OCI-M2 (cell line): ENCODE results near the gene SREK1IP1.
A peak's percentile ranks its signal among the peaks of the same experiment; 100 is the strongest.

Source experiments
- DNase-seq: peaks from one replicate; lab custom pipeline; 2025; ENCODE audit not compliant: unreplicated experiment; lab: John Stamatoyannopoulos, UW

Gene SREK1IP1

GRCh38 chr5:64768358-64769312, at the start of gene SREK1IP1, which contains the start of gene CWC27:
Gene SREK1IP1, minus strand, starts transcription at chr5:64768691. Its CDS starts 174 bp downstream, at chr5:64768517.
Gene CWC27, plus strand, starts transcription at chr5:64768930. Its CDS starts 217 bp downstream, at chr5:64769147.
- DNase-seq: peak; percentile 60

DNA sequence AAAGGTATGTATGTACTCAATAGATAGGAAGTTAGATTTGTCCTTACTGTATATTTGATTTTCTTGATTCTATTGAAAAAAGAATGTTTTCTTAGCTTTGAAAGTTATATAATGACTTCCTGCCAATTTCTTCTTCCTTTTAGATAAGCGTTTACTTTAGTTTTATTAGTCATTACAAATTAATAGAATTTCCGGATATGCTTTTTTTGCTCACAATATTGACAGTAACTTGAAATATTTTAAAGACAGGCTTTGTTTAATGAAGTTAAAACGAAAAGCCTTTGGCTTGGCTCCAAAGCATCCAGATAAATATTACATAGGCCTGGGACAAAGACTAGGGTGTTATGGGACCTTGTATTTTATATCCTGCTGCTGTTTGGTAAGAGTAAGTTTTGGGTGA, 49.8 kb upstream of the SREK1IP1 start:
- DNase-seq: no peak

DNA sequence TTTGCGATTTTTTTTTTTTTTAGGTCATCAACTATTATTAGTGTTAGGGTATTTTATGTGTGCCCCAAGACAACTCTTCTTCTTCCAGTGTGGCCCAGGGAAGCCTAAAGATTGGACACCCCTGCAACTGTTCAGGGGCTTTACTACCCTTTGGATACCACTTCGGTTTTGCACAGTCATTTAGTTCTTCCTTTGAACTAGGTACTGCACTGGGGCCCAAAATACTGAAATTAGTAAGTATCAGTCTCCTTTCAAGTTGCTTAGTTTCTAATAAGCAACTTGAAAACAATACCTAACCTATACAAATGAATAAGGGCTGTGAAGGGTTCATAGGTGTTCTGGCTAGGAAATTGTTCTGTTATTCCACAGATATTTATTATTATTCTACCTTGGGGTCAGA, 45.6 kb upstream of the SREK1IP1 start:
- no peak for DNase-seq

DNA sequence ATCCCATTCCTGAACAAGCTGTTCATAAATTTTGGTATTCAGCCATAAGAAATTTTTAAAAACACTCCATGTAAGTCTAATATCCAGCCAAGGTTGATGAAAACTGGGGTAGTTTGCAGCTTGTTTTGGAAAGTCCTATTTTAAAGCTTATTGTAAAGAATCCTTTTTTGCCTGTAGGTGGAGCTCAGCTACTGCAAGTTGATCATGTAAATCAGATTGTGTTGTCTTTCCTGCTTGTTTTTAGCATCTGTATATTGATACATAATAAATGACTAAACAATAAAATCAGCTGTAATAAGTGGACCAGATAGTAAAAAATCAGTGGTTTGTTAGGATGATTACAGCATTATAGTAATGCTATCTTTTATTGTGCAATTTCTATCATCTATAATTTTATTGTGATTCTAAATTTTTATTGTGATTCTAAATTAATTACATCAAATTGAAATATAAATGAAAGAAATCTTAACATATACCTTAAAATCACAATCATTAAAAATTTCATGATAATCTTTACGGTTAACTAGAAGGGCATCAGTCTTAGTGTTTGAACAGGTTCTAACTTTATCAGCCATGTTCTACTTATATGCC, 42.7 kb upstream of the SREK1IP1 start:
- DNase-seq: no peak

DNA sequence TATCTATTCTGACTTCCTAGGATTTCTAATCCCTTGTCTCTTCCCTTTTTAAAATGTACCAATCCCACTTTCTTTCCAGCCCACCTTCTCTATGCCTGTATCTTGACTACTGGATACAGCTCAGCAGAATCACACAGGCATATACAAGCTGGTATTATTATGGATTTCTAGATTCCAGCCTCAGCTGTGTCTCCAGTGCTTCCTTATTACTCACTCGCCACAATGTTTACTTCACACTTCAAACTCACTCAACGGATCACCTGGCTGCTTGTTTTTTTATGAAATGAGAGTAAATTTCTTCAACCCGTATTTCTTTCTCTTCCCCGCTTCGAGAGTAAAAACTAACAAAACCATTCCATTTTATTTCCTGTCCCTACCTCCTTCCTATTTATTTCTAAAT, 39.0 kb upstream of the SREK1IP1 start:
- DNase-seq: no peak

DNA sequence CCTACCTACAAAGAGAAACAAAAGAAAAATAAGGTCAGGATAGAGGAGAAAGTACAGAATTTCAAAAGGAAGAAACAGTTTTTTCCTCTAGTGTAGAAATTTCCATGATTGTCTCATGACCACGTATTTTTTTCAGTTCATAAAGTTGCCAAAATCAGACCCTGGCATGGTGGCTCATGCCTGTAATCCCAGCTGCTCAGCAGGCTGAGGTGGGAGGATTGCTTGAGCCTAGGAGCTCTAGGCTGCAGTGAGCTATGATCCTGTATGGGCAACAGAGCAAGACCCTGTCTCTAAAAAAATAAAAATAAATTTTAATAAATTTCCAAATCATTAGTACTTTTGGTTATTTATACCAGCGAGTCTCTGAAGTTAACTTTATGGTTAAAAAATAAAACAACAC, 38.0 kb upstream of the SREK1IP1 start:
- no peak for DNase-seq

DNA sequence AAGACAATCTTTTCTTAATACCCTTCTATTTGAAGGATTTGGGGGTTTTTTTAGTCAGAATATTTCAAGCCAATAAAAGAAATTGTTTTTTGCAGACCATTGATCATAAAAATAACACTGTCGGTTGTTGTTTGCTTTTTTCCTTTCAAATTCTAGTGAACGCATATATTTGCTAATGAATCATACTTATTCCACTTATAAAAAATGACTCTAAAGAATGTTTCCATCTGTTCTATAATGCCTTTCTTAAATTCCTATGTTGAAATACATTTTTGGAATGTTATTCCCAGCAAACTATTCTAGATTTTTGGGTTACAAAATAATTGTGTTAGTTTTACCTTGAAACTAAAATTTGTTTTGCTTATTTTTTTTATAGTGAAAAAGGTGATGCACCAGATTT, 32.4 kb upstream of the SREK1IP1 start:
- no peak for DNase-seq

DNA sequence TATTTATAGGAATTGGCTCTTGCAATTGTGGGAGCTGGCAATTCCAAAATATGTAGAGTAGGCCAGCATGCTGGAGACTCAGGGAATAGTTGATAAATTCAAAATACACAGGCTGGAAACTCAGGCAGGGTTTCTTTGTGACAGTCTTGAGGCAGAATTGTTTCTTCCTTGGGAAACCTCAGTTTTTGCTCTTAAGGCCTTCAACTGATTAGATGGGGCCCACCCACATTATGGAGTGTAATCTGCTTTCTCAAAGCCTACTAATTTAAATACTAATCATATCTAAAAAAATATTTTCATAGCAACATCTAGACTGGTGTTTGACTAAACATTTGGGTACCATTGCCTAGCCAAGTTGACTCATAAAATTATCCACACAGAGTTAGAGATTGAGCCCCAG, 27.8 kb upstream of the SREK1IP1 start:
- no peak for DNase-seq

DNA sequence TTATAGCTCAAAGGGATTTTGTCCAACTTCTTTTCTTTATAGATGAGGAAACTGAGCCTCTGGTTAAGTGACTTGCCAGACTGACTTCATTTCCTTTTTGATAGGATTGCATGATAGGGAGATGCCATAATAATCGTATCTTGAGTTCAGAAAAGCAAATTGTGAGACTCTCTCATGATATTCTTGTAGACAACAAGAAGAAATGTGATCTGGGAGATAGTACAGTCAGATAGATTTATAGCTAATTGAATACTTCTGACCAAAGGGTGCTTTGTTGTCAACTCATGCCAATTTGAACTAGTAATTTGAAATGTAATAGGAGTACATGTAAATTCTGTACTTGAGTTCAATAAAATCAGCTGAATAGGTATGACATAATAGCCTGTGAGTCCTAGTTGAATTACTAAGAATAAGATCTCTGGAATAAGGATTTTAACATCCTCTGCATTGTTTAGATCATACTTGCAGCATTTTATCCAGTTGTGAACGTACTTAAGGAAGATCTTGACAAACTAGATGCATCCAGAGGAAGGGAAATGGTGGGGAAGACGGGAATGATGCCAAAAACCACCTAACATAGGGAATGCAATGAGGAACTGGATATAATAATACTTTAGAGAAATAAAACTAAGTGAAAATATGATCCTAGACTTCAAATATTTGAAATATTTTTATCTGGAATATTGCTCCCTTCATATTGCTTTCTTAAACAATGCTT, 25.7 kb upstream of the SREK1IP1 start:
- no peak for DNase-seq

DNA sequence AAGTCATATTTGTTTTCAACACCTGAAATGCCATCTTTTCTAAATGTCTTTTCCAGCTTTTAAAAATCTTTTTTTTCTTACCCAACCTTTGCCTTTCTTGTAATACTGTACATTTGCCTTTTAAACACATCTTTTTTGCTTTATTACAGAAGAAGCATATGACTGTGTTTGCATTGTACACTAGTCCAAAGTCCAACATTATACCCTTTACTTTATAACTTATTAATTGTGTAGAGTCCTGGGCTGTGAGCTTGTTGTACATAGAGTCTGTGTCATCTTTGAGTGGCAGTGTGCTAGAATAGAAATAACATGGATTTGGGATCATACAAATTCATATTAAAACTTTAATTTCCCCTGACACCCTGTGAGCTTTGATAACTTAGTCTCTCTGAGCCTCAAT, 24.0 kb upstream of the SREK1IP1 start:
- DNase-seq: no peak

- DNase-seq: no peak
Measured at GRCh38 chr5:64790210-64790609, 21.7 kb upstream of the SREK1IP1 start.

GRCh38 chr5:64789457-64789856, 21.0 kb upstream of the SREK1IP1 start:
- no peak for DNase-seq

DNA sequence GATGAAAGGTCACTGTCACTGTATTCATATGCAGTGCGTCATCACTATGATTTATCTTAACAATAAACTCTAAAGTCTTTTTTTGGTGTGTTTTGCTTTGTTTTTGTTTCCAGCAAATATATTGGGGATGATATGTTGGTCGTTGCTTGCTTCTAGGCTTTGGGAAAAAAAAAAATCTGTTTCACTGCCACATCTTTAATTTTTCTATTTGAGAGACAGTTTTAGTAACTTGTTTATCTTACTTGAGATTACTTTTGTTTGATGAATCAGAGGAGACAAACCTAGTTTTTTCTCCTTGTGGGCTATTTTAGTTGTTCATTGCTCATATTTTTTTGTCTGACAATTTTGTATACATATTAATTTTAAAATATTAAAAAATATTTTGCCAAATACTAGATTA, 19.7 kb upstream of the SREK1IP1 start:
- DNase-seq: no peak

DNA sequence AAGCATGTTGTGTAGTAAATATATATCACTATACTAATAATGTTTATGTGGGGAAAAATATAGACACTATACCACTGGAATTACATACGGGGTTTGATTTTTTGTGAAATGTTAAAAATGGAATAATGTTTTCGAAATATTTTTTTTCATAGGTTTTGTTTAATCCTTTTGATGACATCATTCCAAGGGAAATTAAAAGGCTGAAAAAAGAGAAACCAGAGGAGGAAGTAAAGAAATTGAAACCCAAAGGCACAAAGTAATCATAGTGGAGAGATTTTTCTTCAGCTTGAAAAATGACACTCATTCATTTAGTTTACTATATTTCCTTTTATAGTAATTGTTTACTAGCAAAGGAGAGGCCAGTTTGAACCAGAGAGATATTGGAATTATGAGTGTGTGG, 17.9 kb upstream of the SREK1IP1 start:
- no peak for DNase-seq

GRCh38 chr5:64784451-64785025, 16.0 kb upstream of the SREK1IP1 start:
- no peak for DNase-seq

GRCh38 chr5:64775291-64775690, 6.8 kb upstream of the SREK1IP1 start:
- DNase-seq: no peak

DNA sequence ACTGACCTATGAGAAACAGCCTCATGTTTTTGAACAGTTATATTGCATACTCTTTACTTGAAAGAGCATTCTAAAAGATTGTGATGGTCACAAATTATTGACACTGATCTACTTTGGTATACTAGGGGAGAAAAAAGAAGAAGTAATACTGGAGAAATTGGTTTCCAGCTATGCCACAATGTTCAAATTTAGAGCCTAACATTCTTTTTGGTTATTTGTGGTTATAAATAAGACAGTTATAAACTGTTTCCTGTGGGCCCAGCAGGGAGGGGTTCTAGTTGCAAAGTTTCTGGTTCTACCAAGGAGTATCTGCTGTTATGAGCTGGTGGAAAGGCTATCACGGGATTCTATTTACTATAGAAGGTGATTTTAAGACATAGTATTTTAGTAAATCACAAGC, 5.0 kb upstream of the SREK1IP1 start:
- no peak for DNase-seq

- no peak for DNase-seq
Measured at GRCh38 chr5:64771736-64772135, 3.2 kb upstream of the SREK1IP1 start.

DNA sequence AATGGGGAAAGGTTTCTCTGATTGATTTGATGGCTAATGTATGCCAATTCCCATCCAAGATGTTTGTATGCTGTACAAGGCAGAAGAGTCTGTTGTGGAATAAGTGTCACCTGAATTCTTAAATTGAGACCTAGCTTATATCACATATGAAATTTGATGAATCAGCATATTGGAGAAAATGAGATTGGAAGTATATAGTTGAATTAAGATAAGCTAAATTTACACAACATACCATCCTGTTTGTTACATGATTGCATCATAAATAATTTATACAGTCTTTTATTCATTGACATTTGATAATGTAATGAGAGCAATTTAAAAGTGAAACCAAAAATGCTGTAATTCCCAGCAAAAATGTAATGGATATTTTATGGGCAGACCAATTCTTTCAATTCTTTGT, 1.4 kb upstream of the SREK1IP1 start:
- DNase-seq: no peak

GRCh38 chr5:64767959-64768357, 533 bp downstream of the SREK1IP1 start:
- no peak for DNase-seq

GRCh38 chr5:64766941-64767340, 1.6 kb downstream of the SREK1IP1 start:
- no peak for DNase-seq
